Neural crest cell (in vitro differentiated cells): Measurements from ENCODE around the gene S1PR1. TPM values are rescaled to one million over a fixed set of nuclear protein-coding genes. Genes with fewer than 3 reads are reported as not detected.
"Not testable (repeated sequence)": the region's sequence is repeated elsewhere in the genome, so short reads cannot be mapped to it uniquely, and the experiment has no call there.

Source experiments
- DNase-seq: peaks from one replicate; pipeline ENCODE4 v3.0.0; 2021; ENCODE audit warnings: low read depth, mixed read lengths, low spot score
- H3K27ac Mint-ChIP-seq: one replicate; pipeline ENCODE4 v1.8.0; 2021; ENCODE audit warnings: mild to moderate bottlenecking, mixed read lengths; ENCODE audit not compliant: unreplicated experiment
- H3K27me3 Mint-ChIP-seq: 2 replicates; pipeline ENCODE4 v1.8.0; 2021; ENCODE audit warnings: low read depth, mild to moderate bottlenecking, mixed read lengths
- H3K36me3 Mint-ChIP-seq: 2 replicates; pipeline ENCODE4 v1.8.0; 2021; ENCODE audit warnings: low read depth, mild to moderate bottlenecking, mixed read lengths
- H3K4me1 Mint-ChIP-seq: 2 replicates; pipeline ENCODE4 v1.8.0; 2021; ENCODE audit warnings: mixed read lengths
- H3K4me3 Mint-ChIP-seq: one replicate; pipeline ENCODE4 v1.8.0; 2021; ENCODE audit warnings: mild to moderate bottlenecking, mixed read lengths
- H3K9me3 Mint-ChIP-seq: 2 replicates; pipeline ENCODE4 v1.8.0; 2021; ENCODE audit warnings: mixed read lengths
- long read RNA-seq: library from polyadenylated mRNA; unstranded; transcript quantifications from one replicate; pipeline ENCODE4 v2.0.0, GENCODE V29; 2020
- total RNA-seq: library from RNA; stranded (reverse); gene quantifications from 2 replicates; pipeline ENCODE4 v1.2.1, GENCODE V29; 2021
- TF ChIP-seq, protein P1 (sequence below): fragments of 200-600 bp; sonication (generic); conservative IDR thresholded peaks from 2 replicates; pipeline ENCODE4 v1.5.0; 2021; ENCODE audit warnings: antibody characterized with exemption, mild to moderate bottlenecking

The S1PR1 gene
- 20.9 and 21.6 TPM in 2 replicates for total RNA-seq
- long read RNA-seq, partial matches to known transcripts: 16 of 20 reads
- long read RNA-seq, other reads (novel, unspliced or antisense): 1 of 20 reads

DNA sequence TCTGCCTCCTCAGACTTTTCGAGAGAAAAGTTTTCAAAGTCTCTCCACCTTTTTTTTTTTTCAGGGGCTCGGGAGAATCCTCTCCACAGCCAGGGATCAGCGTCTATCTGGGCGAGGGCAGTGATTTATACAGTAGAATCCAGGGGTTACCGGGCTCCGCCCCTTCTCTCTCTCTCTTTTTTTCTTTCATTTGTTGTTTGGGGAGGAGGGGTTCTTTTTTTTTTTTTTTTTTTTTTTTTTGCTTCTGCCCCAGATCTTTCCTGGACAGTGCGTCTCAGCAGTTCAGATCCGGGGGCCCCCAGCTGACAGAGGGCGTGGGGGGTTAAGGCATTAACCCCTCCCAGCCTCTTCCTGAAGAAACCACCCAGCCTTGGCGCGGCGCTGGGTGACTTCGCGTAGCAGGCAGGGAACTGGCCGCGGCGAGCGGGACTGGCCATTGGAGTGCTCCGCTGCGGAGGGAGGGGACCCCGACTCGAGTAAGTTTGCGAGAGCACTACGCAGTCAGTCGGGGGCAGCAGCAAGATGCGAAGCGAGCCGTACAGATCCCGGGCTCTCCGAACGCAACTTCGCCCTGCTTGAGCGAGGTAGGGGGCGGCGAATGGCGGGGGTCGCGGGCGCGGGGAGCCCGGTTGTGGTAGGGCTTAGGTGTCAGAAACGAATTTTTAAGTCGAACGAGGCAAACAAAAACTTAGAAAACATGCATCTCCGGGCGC, at the start of gene S1PR1:
S1PR1 (plus strand) TSS at position 504 of the 713 bp plus-strand sequence. CDS start 1,966 bp downstream, outside the sequence.
- TF ChIP-seq, protein P1, sequence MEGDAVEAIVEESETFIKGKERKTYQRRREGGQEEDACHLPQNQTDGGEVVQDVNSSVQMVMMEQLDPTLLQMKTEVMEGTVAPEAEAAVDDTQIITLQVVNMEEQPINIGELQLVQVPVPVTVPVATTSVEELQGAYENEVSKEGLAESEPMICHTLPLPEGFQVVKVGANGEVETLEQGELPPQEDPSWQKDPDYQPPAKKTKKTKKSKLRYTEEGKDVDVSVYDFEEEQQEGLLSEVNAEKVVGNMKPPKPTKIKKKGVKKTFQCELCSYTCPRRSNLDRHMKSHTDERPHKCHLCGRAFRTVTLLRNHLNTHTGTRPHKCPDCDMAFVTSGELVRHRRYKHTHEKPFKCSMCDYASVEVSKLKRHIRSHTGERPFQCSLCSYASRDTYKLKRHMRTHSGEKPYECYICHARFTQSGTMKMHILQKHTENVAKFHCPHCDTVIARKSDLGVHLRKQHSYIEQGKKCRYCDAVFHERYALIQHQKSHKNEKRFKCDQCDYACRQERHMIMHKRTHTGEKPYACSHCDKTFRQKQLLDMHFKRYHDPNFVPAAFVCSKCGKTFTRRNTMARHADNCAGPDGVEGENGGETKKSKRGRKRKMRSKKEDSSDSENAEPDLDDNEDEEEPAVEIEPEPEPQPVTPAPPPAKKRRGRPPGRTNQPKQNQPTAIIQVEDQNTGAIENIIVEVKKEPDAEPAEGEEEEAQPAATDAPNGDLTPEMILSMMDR: no peak
- peaks cover 7% of the 10 kb centered on the region for H3K36me3 Mint-ChIP-seq
- peaks cover 49% of the 10 kb centered on the region for H3K27me3 Mint-ChIP-seq
- peaks cover 2% of the 10 kb centered on the region for H3K9me3 Mint-ChIP-seq
- H3K27ac Mint-ChIP-seq: peak within 1 kb of the TSS; percentile 90
- peaks cover 37% of the 10 kb centered on the region for H3K4me1 Mint-ChIP-seq
- H3K4me3 Mint-ChIP-seq: peak within 1 kb of the TSS; percentile 90
- DNase-seq: peak; percentile 69

DNA sequence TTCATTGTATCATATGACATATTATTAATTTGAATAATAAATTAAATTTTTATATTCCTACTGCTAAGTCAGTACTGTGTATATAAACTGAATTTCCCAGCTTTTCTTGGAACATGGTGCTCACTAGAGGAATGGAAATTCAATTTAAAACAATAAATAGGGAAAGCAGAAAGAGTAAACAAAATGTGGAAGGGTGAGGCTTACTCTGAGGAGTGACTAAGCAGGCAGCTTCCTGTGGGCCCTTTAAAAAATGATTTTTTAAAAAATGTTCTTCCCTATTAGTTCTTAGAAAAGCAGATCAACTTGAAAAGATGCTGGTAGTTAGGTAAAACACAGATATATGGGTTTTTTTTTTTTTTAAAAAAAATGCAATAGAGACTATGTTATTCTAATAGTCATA, 49.5 kb upstream of the S1PR1 start:
- H3K9me3 Mint-ChIP-seq: no peaks in the 10 kb centered on the region
- TF ChIP-seq, protein P1: no peak
- peaks cover 2% of the 10 kb centered on the region for H3K27me3 Mint-ChIP-seq
- H3K36me3 Mint-ChIP-seq: no peaks in the 10 kb centered on the region
- no peak for DNase-seq
- no peak overlapping the region for H3K27ac Mint-ChIP-seq
- H3K4me1 Mint-ChIP-seq: no peaks in the 10 kb centered on the region
- no peak overlapping the region for H3K4me3 Mint-ChIP-seq

DNA sequence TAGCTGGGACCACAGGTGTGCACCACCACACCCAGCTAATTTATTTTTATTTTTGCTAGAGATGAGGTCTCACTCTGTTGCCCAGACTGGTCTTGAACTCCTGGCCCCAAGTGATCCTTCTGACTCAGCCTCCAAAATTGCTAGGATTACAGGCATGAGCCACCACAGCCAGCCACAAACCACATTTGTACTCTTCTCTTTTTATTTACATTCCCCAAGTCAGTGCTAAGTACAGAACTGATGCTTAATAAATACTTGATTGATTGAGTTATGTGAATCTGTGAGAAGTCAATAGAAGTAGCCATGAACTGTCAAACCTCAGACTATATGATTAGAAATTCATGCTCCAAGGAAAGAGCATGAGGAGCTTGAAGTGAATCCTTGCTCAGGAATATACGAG, 48.5 kb upstream of the S1PR1 start:
- H3K36me3 Mint-ChIP-seq: no peaks in the 10 kb centered on the region
- no peaks in the 10 kb centered on the region for H3K9me3 Mint-ChIP-seq
- no peak overlapping the region for H3K27ac Mint-ChIP-seq
- no peaks in the 10 kb centered on the region for H3K4me1 Mint-ChIP-seq
- DNase-seq: no peak
- TF ChIP-seq, protein P1: no peak
- peaks cover 2% of the 10 kb centered on the region for H3K27me3 Mint-ChIP-seq
- H3K4me3 Mint-ChIP-seq: no peak overlapping the region

DNA sequence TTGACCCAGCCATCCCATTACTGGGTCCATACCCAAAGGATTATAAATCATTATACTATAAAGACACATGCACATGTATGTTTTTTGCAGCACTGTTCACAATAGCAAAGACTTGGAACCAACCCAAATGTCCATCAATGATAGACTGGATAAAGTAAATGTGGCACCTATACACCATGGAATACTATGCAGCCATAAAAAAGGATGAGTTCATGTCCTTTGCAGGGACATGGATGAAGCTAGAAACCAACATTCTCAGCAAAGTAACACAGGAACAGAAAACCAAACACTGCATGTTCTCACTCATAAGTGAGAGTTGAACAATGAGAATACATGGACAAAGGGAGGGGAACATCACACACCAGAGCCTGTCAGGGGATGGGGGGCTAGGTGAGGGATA, 47.9 kb upstream of the S1PR1 start:
- not testable (repeated sequence) for H3K4me1 Mint-ChIP-seq, H3K4me3 Mint-ChIP-seq, H3K36me3 Mint-ChIP-seq, H3K27me3 Mint-ChIP-seq, H3K27ac Mint-ChIP-seq, H3K9me3 Mint-ChIP-seq, DNase-seq

DNA sequence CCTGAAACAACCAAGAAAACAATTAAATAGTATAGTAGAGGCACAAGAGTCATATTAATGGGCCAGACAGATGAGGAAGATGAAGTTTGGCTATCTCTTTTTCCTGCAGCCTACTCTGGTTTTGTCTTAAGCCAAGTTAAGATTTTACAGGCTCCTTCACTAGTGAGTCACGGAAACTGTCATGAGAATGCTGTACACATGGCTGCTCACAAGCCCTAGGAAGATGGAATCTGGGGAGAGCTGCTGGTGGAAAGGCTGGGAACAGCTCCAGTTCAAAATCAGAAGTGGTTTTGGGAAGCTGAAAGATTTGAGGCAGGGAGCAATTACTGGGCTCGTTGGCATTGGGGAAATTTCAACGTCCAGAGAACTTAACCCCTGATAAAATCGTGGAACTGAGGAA, 46.4 kb upstream of the S1PR1 start:
- Mint-ChIP-seq H3K27me3 (peaks cover 2% of the 10 kb centered on the region), H3K4me3 (no peak overlapping the region), H3K4me1 (no peaks in the 10 kb centered on the region), H3K9me3 (no peaks in the 10 kb centered on the region), H3K27ac (no peak overlapping the region), H3K36me3 (no peaks in the 10 kb centered on the region)
- no peak for DNase-seq
- TF ChIP-seq, protein P1: no peak

DNA sequence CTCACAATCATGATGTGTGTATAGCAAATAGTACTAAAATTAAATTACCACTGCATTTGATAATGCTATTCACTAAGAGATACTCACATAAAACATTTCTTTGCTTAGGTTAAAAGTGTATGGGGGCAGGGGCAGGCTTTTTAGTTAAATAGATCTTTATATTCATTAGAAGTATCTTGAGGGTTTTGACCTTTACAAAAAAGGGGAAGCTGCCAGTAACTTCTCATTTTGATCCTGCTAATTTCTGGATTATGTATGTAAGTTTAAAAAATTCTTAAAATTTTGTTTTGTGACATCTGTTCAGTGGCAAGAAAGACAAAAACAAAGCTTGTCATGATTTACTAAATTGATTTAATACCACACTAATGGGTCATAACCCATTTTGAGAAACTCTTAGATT, 45.8 kb upstream of the S1PR1 start:
- Mint-ChIP-seq H3K27me3 (peaks cover 2% of the 10 kb centered on the region), H3K4me3 (no peak overlapping the region), H3K27ac (no peak overlapping the region), H3K4me1 (no peaks in the 10 kb centered on the region), H3K9me3 (no peaks in the 10 kb centered on the region), H3K36me3 (no peaks in the 10 kb centered on the region)
- TF ChIP-seq, protein P1: no peak
- DNase-seq: no peak
